CD8-positive, alpha-beta memory T cell (primary cell): ENCODE measurements around the gene SVOP. TPM values are rescaled to one million over a fixed set of nuclear protein-coding genes. Genes with fewer than 3 reads are reported as not detected.
"Not testable (repeated sequence)": the region's sequence is repeated elsewhere in the genome, so short reads cannot be mapped to it uniquely, and the experiment has no call there.

ENCODE experiments used
- CTCF ChIA-PET: fragments of 350-600 bp; sonication (Branson Sonifier 250); formaldehyde crosslinking; loops from one replicate; lab custom pipeline; 2021; ENCODE audit warnings: antibody characterized with exemption; lab: Charles Lee
- POLR2A ChIA-PET: fragments of 350-600 bp; sonication (Branson Sonifier 250); formaldehyde crosslinking; loops from one replicate; lab custom pipeline; 2021; ENCODE audit warnings: antibody characterized with exemption; lab: Charles Lee
- DNase-seq, 5 donors: peaks; one replicate each; pipeline versions ENCODE4 v3.0.0 to v3.0.0-alpha.2; 2020 to 2022; ENCODE audit warnings: mixed read lengths in 1 of 5
- H3K27ac ChIP-seq: one replicate; pipeline ENCODE4 v1.7.0; 2013; ENCODE audit warnings: low read depth, mild to moderate bottlenecking, low read length, moderate library complexity
- H3K27me3 ChIP-seq: 2 replicates; pipeline ENCODE4 v1.7.0; 2013; ENCODE audit warnings: low read length, mild to moderate bottlenecking; ENCODE audit not compliant: insufficient read depth, poor library complexity, severe bottlenecking
- H3K36me3 ChIP-seq: 2 replicates; pipeline ENCODE4 v1.7.0; 2013; ENCODE audit warnings: mild to moderate bottlenecking, low read length, moderate library complexity; ENCODE audit not compliant: insufficient read depth
- H3K4me1 ChIP-seq: 2 replicates; pipeline ENCODE4 v1.7.0; 2013; ENCODE audit warnings: mild to moderate bottlenecking, low read length, moderate library complexity; ENCODE audit not compliant: insufficient read depth
- H3K4me3 ChIP-seq: 2 replicates; pipeline ENCODE4 v1.7.0; 2013; ENCODE audit warnings: mild to moderate bottlenecking, low read length
- H3K9me3 ChIP-seq: 2 replicates; pipeline ENCODE4 v1.7.0; 2013; ENCODE audit warnings: mild to moderate bottlenecking, low read length
- H3K27ac Mint-ChIP-seq, 8 donors: one replicate each; pipeline ENCODE4 v1.8.0; 2020 to 2021; ENCODE audit warnings: mixed read lengths in 8 of 8, mild to moderate bottlenecking in 6 of 8, inconsistent platforms in 3 of 8, moderate library complexity in 3 of 8
- H3K27me3 Mint-ChIP-seq, 2 donors: one replicate each; pipeline ENCODE4 v1.8.0; 2020 to 2021; ENCODE audit warnings: mixed read lengths in 2 of 2, mild to moderate bottlenecking in 1 of 2, moderate library complexity in 1 of 2
- H3K36me3 Mint-ChIP-seq, 3 donors: one replicate each; pipeline ENCODE4 v1.8.0; 2020 to 2021; ENCODE audit warnings: mixed read lengths in 3 of 3, inconsistent platforms in 1 of 3, mild to moderate bottlenecking in 1 of 3
- H3K4me1 Mint-ChIP-seq, 3 donors: one replicate each; pipeline ENCODE4 v1.8.0; 2020 to 2021; ENCODE audit warnings: mixed read lengths in 3 of 3, inconsistent platforms in 1 of 3, mild to moderate bottlenecking in 1 of 3
- H3K4me3 Mint-ChIP-seq, 7 donors: one replicate each; pipeline ENCODE4 v1.8.0; 2020 to 2021; ENCODE audit warnings: mixed read lengths in 7 of 7, mild to moderate bottlenecking in 6 of 7, moderate library complexity in 4 of 7, inconsistent platforms in 2 of 7
- H3K9me3 Mint-ChIP-seq, 5 donors: one replicate each; pipeline ENCODE4 v1.8.0; 2020 to 2022; ENCODE audit warnings: mixed read lengths in 5 of 5, mild to moderate bottlenecking in 3 of 5, moderate library complexity in 2 of 5, inconsistent platforms in 1 of 5
- polyA plus RNA-seq: library from polyadenylated mRNA; unstranded; fragments of 300-500 nt; fragmentation: Illumina TruSeq; gene quantifications from one replicate; pipeline ENCODE4 v1.2.3, GENCODE V29; 2021
- total RNA-seq, 2 experiments: library from RNA; stranded (reverse); gene quantifications; one replicate each; pipeline ENCODE4 v1.2.3, GENCODE V29; 2021

SVOP gene
- total and polyA plus RNA-seq, 3 experiments from 2014 or later = not detected

GRCh38 chr12:109048706-109049105, 27.8 kb upstream of the SVOP start:
- POLR2A ChIA-PET = interaction anchor here (0.7 kb wide), 1 partner anchor 98 kb away, joined by 4 read pairs; no protein-coding TSS in a partner anchor
- Mint-ChIP-seq H3K4me3 (peak overlapping the region in 2 of 7 donors; percentile 18 to 31), H3K27ac (peak overlapping the region in 2 of 8 donors; percentile 51 to 68), H3K4me1 (peaks cover 9 to 16% (median 12%) of the 10 kb centered on the region in 3 donors), H3K36me3 (peaks cover 0 to 13% (median 0%) of the 10 kb centered on the region in 3 donors)
- H3K9me3 Mint-ChIP-seq, H3K4me3 ChIP-seq, H3K9me3 ChIP-seq, H3K27me3 Mint-ChIP-seq, H3K36me3 ChIP-seq, H3K4me1 ChIP-seq, DNase-seq, CTCF ChIA-PET, H3K27ac ChIP-seq, H3K27me3 ChIP-seq: not testable (repeated sequence)

- Mint-ChIP-seq H3K4me3 (peak overlapping the region in 1 of 7 donors; percentile 36), H3K4me1 (peaks cover 5 to 6% (median 6%) of the 10 kb centered on the region in 3 donors), H3K27me3 (peaks cover 3 to 7% of the 10 kb centered on the region in 2 donors), H3K27ac (peak overlapping the region in 1 of 8 donors; percentile 3), H3K36me3 (peaks cover 0 to 6% (median 0%) of the 10 kb centered on the region in 3 donors), H3K9me3 (no peaks in the 10 kb centered on the region)
- CTCF ChIA-PET = interaction anchor here (1.1 kb wide), 1 partner anchor 166 kb away, joined by 3 read pairs; no protein-coding TSS in a partner anchor
- Histone ChIP-seq H3K36me3 (no peaks in the 10 kb centered on the region), H3K27ac (no peak overlapping the region), H3K4me1 (peaks cover 6% of the 10 kb centered on the region), H3K27me3 (no peaks in the 10 kb centered on the region), H3K9me3 (no peaks in the 10 kb centered on the region), H3K4me3 (no peak overlapping the region)
- POLR2A ChIA-PET = no interaction called here
- DNase-seq = no peak
Measured at GRCh38 chr12:109047081-109047805, 26.4 kb upstream of the SVOP start.

GRCh38 chr12:109044241-109044640, 23.4 kb upstream of the SVOP start:
- Histone ChIP-seq H3K9me3 (no peaks in the 10 kb centered on the region), H3K27ac (no peak overlapping the region), H3K36me3 (no peaks in the 10 kb centered on the region), H3K4me3 (no peak overlapping the region), H3K4me1 (no peaks in the 10 kb centered on the region), H3K27me3 (peaks cover 7% of the 10 kb centered on the region)
- DNase-seq = no peak
- POLR2A ChIA-PET = no interaction called here
- peak overlapping the region in 1 of 7 donors; percentile 18 for H3K4me3 Mint-ChIP-seq
- CTCF ChIA-PET = no interaction called here
- H3K9me3 Mint-ChIP-seq = peaks cover 0 to 9% (median 6%) of the 10 kb centered on the region in 5 donors
- H3K27me3 Mint-ChIP-seq = peaks cover 14 to 18% of the 10 kb centered on the region in 2 donors
- H3K4me1 Mint-ChIP-seq = peaks cover 0 to 1% (median 0%) of the 10 kb centered on the region in 3 donors
- H3K36me3 Mint-ChIP-seq = peaks cover 0 to 5% (median 3%) of the 10 kb centered on the region in 3 donors
- H3K27ac Mint-ChIP-seq = no peak overlapping the region

- H3K27ac Mint-ChIP-seq = no peak overlapping the region
- H3K36me3 Mint-ChIP-seq = peaks cover 2 to 30% (median 5%) of the 10 kb centered on the region in 3 donors
- H3K9me3 Mint-ChIP-seq = peaks cover 13 to 37% (median 34%) of the 10 kb centered on the region in 5 donors
- H3K27ac ChIP-seq = no peak overlapping the region
- peaks cover 8 to 22% of the 10 kb centered on the region in 2 donors for H3K27me3 Mint-ChIP-seq
- H3K9me3 ChIP-seq = no peaks in the 10 kb centered on the region
- DNase-seq = no peak
- no peak overlapping the region for H3K4me3 ChIP-seq
- POLR2A ChIA-PET = no interaction called here
- H3K27me3 ChIP-seq = peaks cover 7% of the 10 kb centered on the region
- no peaks in the 10 kb centered on the region for H3K36me3 ChIP-seq
- no peaks in the 10 kb centered on the region for H3K4me1 Mint-ChIP-seq
- CTCF ChIA-PET = no interaction called here
- no peak overlapping the region for H3K4me3 Mint-ChIP-seq
- H3K4me1 ChIP-seq = no peaks in the 10 kb centered on the region
Measured at GRCh38 chr12:109036975-109037374, 16.1 kb upstream of the SVOP start.

GRCh38 chr12:109033239-109034196, 12.7 kb upstream of the SVOP start:
- H3K36me3 ChIP-seq = no peaks in the 10 kb centered on the region
- CTCF ChIA-PET = interaction anchor here (1.0 kb wide), 1 partner anchor 9 kb away, joined by 3 read pairs; no protein-coding TSS in a partner anchor
- Mint-ChIP-seq H3K4me1 (no peaks in the 10 kb centered on the region), H3K4me3 (no peak overlapping the region), H3K27me3 (peaks cover 12 to 29% of the 10 kb centered on the region in 2 donors), H3K9me3 (peaks cover 13 to 25% (median 20%) of the 10 kb centered on the region in 5 donors), H3K36me3 (peaks cover 1 to 18% (median 2%) of the 10 kb centered on the region in 3 donors), H3K27ac (peak overlapping the region in 1 of 8 donors; percentile 47)
- no peaks in the 10 kb centered on the region for H3K27me3 ChIP-seq
- no peaks in the 10 kb centered on the region for H3K4me1 ChIP-seq
- POLR2A ChIA-PET = no interaction called here
- H3K4me3 ChIP-seq = no peak overlapping the region
- no peak overlapping the region for H3K27ac ChIP-seq
- no peak for DNase-seq
- no peaks in the 10 kb centered on the region for H3K9me3 ChIP-seq

GRCh38 chr12:109029411-109029810, 8.5 kb upstream of the SVOP start:
- Histone ChIP-seq H3K27me3 (no peaks in the 10 kb centered on the region), H3K27ac (no peak overlapping the region), H3K9me3 (no peaks in the 10 kb centered on the region), H3K4me3 (no peak overlapping the region), H3K36me3 (no peaks in the 10 kb centered on the region), H3K4me1 (no peaks in the 10 kb centered on the region)
- Mint-ChIP-seq H3K27me3 (peaks cover 11 to 30% of the 10 kb centered on the region in 2 donors), H3K27ac (no peak overlapping the region), H3K36me3 (no peaks in the 10 kb centered on the region), H3K4me3 (no peak overlapping the region), H3K9me3 (no peaks in the 10 kb centered on the region), H3K4me1 (no peaks in the 10 kb centered on the region)
- CTCF ChIA-PET = no interaction called here
- POLR2A ChIA-PET = no interaction called here
- no peak for DNase-seq

GRCh38 chr12:109028624-109029023, 7.8 kb upstream of the SVOP start:
- H3K27me3 ChIP-seq, H3K27ac Mint-ChIP-seq, POLR2A ChIA-PET, H3K4me1 Mint-ChIP-seq, H3K4me3 ChIP-seq, DNase-seq, H3K4me1 ChIP-seq, H3K27ac ChIP-seq, CTCF ChIA-PET, H3K9me3 Mint-ChIP-seq, H3K4me3 Mint-ChIP-seq, H3K36me3 Mint-ChIP-seq, H3K36me3 ChIP-seq, H3K9me3 ChIP-seq: not testable (repeated sequence)
- H3K27me3 Mint-ChIP-seq = peaks cover 11 to 33% of the 10 kb centered on the region in 2 donors
